Dermis microvascular lymphatic vessel endothelial cell (primary cell): ENCODE data around the gene TEPSIN. TPM values are rescaled to one million over a fixed set of nuclear protein-coding genes. Genes with fewer than 3 reads are reported as not detected.
A peak's percentile ranks its signal among the peaks of the same experiment; 100 is the strongest.

Source experiments
- DNase-seq, 2 donors: peaks; one replicate each; pipeline versions ENCODE4 v3.0.0 to v3.0.0-alpha.2; 2010; ENCODE audit warnings: low read depth in 2 of 2
- total RNA-seq: library from RNA; depleted of rRNA; stranded (reverse); fragments of >200 nt; gene quantifications from 2 replicates; pipeline ENCODE4 v1.2.1, GENCODE V29; 2014

Gene TEPSIN
- total RNA-seq, 1 donor from 2014 or later: 6.5 TPM

- DNase-seq: no peak
Observed at GRCh38 chr17:81270279-81270678, 31.4 kb upstream of the TEPSIN start.

- no peak for DNase-seq
Observed at GRCh38 chr17:81267390-81268067, 28.7 kb upstream of the TEPSIN start.

GRCh38 chr17:81265576-81265975 lies 26.7 kb upstream of the TEPSIN start:
- DNase-seq: no peak

GRCh38 chr17:81264640-81265039 lies 25.8 kb upstream of the TEPSIN start:
- DNase-seq: no peak

GRCh38 chr17:81263371-81264181 lies 24.7 kb upstream of the TEPSIN start:
- no peak for DNase-seq

- no peak for DNase-seq
Observed at GRCh38 chr17:81261582-81262336, 22.9 kb upstream of the TEPSIN start.

GRCh38 chr17:81261096-81261495 lies 22.2 kb upstream of the TEPSIN start:
- DNase-seq: no peak

GRCh38 chr17:81260641-81261040 lies 21.8 kb upstream of the TEPSIN start:
- DNase-seq: no peak

- no peak for DNase-seq
Observed at GRCh38 chr17:81260171-81260570, 21.3 kb upstream of the TEPSIN start.

- DNase-seq: no peak
Observed at GRCh38 chr17:81259058-81259605, 20.3 kb upstream of the TEPSIN start.

- DNase-seq: no peak
Observed at GRCh38 chr17:81258292-81258691, 19.4 kb upstream of the TEPSIN start.

GRCh38 chr17:81257533-81257932 lies 18.7 kb upstream of the TEPSIN start:
- DNase-seq: no peak

GRCh38 chr17:81256616-81257015 lies 17.8 kb upstream of the TEPSIN start:
- DNase-seq: no peak

GRCh38 chr17:81254955-81255717 lies 16.3 kb upstream of the TEPSIN start:
- peak; percentile 22 to 66 for DNase-seq

- DNase-seq: peak in 1 of 2 donors; percentile 53
Observed at GRCh38 chr17:81253358-81254131, 14.7 kb upstream of the TEPSIN start.

GRCh38 chr17:81252987-81253329 lies 14.1 kb upstream of the TEPSIN start:
- DNase-seq: no peak

GRCh38 chr17:81252326-81252986 lies 13.6 kb upstream of the TEPSIN start:
- no peak for DNase-seq

GRCh38 chr17:81251709-81252301 lies 12.9 kb upstream of the TEPSIN start:
- DNase-seq: no peak

GRCh38 chr17:81251094-81251708 lies 12.3 kb upstream of the TEPSIN start:
- DNase-seq: no peak
